HL-60 (cell line): ENCODE results near the gene ETV7.

ENCODE experiments used
- DNase-seq, 2 experiments: peaks; one replicate each; pipeline ENCODE4 v3.0.0-alpha.2; 2010 to 2020; ENCODE audit warnings: low read depth in 1 of 2, low spot score in 1 of 2
- H3K27ac ChIP-seq: fragments of 250-450 bp; sonication (Bioruptor Pico); replicated peaks from 2 replicates; pipeline ENCODE4 v1.5.1; 2020; ENCODE audit warnings: mild to moderate bottlenecking, moderate library complexity
- H3K27me3 ChIP-seq: fragments of 250-450 bp; sonication (Bioruptor Pico); 2 replicates; pipeline ENCODE4 v1.5.1; 2021; ENCODE audit warnings: mild to moderate bottlenecking, moderate library complexity; ENCODE audit not compliant: insufficient read depth, poor library complexity, severe bottlenecking
- H3K4me3 ChIP-seq: replicated peaks from 2 replicates; pipeline ENCODE4 v1.5.1; 2011; ENCODE audit warnings: mild to moderate bottlenecking, control low read depth, low read length; ENCODE audit not compliant: insufficient read depth
- GABPA ChIP-seq: IDR thresholded peaks from 2 replicates; pipeline ENCODE4 v1.6.1; 2012; ENCODE audit warnings: low read depth
- POLR2AphosphoS5 ChIP-seq: IDR thresholded peaks from 2 replicates; pipeline ENCODE4 v1.6.1; 2012; ENCODE audit warnings: low read depth
- SPI1 ChIP-seq: IDR thresholded peaks from 2 replicates; pipeline ENCODE4 v1.6.1; 2012; ENCODE audit warnings: low read depth, mild to moderate bottlenecking, borderline replicate concordance
- TF ChIP-seq, protein P1 (sequence below): IDR thresholded peaks from 2 replicates; pipeline ENCODE4 v1.6.1; 2012; ENCODE audit warnings: low read depth; ENCODE audit not compliant: insufficient replicate concordance
- TF ChIP-seq, protein P2 (sequence below): IDR thresholded peaks from one replicate; pipeline ENCODE4 v1.5.1; 2011; ENCODE audit warnings: low read length, control low read depth, inconsistent platforms; ENCODE audit not compliant: insufficient read depth

ETV7 gene

GRCh38 chr6:36322591-36322990, 64.9 kb downstream of the ETV7 start:
- no peak for DNase-seq
- Histone ChIP-seq H3K4me3 (no peak overlapping the region), H3K27ac (no peak overlapping the region), H3K27me3 (no peaks in the 10 kb centered on the region)
- TF ChIP-seq SPI1 (no peak), GABPA (no peak), POLR2AphosphoS5 (no peak)
- TF ChIP-seq, protein P1, sequence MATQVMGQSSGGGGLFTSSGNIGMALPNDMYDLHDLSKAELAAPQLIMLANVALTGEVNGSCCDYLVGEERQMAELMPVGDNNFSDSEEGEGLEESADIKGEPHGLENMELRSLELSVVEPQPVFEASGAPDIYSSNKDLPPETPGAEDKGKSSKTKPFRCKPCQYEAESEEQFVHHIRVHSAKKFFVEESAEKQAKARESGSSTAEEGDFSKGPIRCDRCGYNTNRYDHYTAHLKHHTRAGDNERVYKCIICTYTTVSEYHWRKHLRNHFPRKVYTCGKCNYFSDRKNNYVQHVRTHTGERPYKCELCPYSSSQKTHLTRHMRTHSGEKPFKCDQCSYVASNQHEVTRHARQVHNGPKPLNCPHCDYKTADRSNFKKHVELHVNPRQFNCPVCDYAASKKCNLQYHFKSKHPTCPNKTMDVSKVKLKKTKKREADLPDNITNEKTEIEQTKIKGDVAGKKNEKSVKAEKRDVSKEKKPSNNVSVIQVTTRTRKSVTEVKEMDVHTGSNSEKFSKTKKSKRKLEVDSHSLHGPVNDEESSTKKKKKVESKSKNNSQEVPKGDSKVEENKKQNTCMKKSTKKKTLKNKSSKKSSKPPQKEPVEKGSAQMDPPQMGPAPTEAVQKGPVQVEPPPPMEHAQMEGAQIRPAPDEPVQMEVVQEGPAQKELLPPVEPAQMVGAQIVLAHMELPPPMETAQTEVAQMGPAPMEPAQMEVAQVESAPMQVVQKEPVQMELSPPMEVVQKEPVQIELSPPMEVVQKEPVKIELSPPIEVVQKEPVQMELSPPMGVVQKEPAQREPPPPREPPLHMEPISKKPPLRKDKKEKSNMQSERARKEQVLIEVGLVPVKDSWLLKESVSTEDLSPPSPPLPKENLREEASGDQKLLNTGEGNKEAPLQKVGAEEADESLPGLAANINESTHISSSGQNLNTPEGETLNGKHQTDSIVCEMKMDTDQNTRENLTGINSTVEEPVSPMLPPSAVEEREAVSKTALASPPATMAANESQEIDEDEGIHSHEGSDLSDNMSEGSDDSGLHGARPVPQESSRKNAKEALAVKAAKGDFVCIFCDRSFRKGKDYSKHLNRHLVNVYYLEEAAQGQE = no peak
- TF ChIP-seq, protein P2, sequence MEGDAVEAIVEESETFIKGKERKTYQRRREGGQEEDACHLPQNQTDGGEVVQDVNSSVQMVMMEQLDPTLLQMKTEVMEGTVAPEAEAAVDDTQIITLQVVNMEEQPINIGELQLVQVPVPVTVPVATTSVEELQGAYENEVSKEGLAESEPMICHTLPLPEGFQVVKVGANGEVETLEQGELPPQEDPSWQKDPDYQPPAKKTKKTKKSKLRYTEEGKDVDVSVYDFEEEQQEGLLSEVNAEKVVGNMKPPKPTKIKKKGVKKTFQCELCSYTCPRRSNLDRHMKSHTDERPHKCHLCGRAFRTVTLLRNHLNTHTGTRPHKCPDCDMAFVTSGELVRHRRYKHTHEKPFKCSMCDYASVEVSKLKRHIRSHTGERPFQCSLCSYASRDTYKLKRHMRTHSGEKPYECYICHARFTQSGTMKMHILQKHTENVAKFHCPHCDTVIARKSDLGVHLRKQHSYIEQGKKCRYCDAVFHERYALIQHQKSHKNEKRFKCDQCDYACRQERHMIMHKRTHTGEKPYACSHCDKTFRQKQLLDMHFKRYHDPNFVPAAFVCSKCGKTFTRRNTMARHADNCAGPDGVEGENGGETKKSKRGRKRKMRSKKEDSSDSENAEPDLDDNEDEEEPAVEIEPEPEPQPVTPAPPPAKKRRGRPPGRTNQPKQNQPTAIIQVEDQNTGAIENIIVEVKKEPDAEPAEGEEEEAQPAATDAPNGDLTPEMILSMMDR = no peak

DNA sequence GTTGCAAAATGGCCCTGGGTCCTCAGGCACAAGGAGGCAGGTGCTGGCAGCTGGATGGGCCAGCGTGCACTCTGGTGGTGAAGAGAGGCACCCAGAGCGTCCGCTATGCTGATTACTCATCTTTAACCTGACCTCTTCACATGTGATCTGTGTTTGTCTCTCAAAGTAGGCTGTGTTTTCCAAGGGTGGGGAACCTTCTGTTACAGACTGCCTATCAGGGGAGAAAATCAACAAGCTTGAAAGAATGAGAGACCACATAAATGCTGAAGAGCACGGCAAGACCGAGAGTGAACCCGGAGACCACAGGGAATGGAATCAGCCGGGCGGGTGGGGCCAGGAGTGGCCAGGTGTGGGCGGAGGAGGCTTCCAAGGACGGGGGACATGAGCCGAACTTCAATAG, 67.0 kb downstream of the ETV7 start:
- Histone ChIP-seq H3K27me3 (no peaks in the 10 kb centered on the region), H3K4me3 (no peak overlapping the region), H3K27ac (no peak overlapping the region)
- TF ChIP-seq, protein P1 = no peak
- no peak for TF ChIP-seq GABPA
- TF ChIP-seq, protein P2 = no peak
- TF ChIP-seq SPI1 = no peak
- TF ChIP-seq POLR2AphosphoS5 = no peak
- no peak for DNase-seq

GRCh38 chr6:36319821-36320220, 67.6 kb downstream of the ETV7 start:
- no peak for DNase-seq
- Histone ChIP-seq H3K27me3 (no peaks in the 10 kb centered on the region), H3K4me3 (no peak overlapping the region), H3K27ac (no peak overlapping the region)
- TF ChIP-seq, protein P2 = no peak
- TF ChIP-seq SPI1 (no peak), POLR2AphosphoS5 (no peak), GABPA (no peak)
- TF ChIP-seq, protein P1 = no peak
